Measurements from ENCODE around the gene SHC4. TPM values are rescaled to one million over a fixed set of nuclear protein-coding genes. Genes with fewer than 3 reads are reported as not detected.

Gene SHC4
- total and polyA plus RNA-seq, 9 of the 15 experiments (the other 6 are each of a cell fraction or from before 2014, with no cell fraction given) = 0.43 to 1.2 (median 0.67) TPM

DNA sequence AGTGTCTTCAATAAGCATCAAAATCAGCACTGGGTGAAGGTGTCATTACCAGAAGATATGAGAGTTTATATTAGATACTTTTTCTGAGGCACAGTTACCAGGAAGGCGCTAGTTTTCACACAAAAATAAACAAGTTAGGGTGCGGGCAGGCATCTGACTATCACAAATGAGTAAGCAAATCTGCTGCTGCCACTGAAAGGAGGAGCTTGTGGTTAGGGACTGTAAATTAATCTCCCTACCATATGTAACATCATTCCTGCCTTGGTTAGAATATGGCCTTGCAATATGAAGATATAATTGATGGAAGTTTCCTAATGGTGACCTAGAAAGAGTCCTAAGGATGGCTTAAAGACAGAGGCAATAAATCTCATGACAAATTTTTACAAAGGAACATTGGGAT, 105.3 kb downstream of the SHC4 start (continued):
- TF ChIP-seq, protein P1, sequence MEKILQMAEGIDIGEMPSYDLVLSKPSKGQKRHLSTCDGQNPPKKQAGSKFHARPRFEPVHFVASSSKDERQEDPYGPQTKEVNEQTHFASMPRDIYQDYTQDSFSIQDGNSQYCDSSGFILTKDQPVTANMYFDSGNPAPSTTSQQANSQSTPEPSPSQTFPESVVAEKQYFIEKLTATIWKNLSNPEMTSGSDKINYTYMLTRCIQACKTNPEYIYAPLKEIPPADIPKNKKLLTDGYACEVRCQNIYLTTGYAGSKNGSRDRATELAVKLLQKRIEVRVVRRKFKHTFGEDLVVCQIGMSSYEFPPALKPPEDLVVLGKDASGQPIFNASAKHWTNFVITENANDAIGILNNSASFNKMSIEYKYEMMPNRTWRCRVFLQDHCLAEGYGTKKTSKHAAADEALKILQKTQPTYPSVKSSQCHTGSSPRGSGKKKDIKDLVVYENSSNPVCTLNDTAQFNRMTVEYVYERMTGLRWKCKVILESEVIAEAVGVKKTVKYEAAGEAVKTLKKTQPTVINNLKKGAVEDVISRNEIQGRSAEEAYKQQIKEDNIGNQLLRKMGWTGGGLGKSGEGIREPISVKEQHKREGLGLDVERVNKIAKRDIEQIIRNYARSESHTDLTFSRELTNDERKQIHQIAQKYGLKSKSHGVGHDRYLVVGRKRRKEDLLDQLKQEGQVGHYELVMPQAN (IDR thresholded peaks at IDR 0.05; ENCODE audit: borderline replicate concordance) = no peak
- no peak for TF ChIP-seq SP2 (IDR thresholded peaks at IDR 0.05; ENCODE audit: extremely low read depth, low read depth, low read length, poor library complexity, severe bottlenecking)
- TF ChIP-seq ESRRA (IDR thresholded peaks at IDR 0.05; ENCODE audit: borderline replicate concordance, low read depth) = peak; percentile 85; the same call in 1 of the 2 replicates
- TF ChIP-seq TCF7L2 (IDR thresholded peaks at IDR 0.05; ENCODE audit: low read depth, low read length) = no peak
- TF ChIP-seq CEBPG (CRISPR knock-in tag; IDR thresholded peaks at IDR 0.05) = no peak
- TF ChIP-seq CEBPG (tag; conservative IDR thresholded peaks at IDR 0.05 in 1 of 2, IDR thresholded peaks at IDR 0.05 in 1 of 2) = no peak
- TF ChIP-seq GTF2A2 (tag; IDR thresholded peaks at IDR 0.05) = no peak
- TF ChIP-seq, protein P2, sequence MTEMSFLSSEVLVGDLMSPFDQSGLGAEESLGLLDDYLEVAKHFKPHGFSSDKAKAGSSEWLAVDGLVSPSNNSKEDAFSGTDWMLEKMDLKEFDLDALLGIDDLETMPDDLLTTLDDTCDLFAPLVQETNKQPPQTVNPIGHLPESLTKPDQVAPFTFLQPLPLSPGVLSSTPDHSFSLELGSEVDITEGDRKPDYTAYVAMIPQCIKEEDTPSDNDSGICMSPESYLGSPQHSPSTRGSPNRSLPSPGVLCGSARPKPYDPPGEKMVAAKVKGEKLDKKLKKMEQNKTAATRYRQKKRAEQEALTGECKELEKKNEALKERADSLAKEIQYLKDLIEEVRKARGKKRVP (CRISPR knock-in tag; IDR thresholded peaks at IDR 0.05) = no peak
- no peak for TF ChIP-seq NFIX (CRISPR knock-in tag; IDR thresholded peaks at IDR 0.05; ENCODE audit: low read depth)
- TF ChIP-seq, protein P3, sequence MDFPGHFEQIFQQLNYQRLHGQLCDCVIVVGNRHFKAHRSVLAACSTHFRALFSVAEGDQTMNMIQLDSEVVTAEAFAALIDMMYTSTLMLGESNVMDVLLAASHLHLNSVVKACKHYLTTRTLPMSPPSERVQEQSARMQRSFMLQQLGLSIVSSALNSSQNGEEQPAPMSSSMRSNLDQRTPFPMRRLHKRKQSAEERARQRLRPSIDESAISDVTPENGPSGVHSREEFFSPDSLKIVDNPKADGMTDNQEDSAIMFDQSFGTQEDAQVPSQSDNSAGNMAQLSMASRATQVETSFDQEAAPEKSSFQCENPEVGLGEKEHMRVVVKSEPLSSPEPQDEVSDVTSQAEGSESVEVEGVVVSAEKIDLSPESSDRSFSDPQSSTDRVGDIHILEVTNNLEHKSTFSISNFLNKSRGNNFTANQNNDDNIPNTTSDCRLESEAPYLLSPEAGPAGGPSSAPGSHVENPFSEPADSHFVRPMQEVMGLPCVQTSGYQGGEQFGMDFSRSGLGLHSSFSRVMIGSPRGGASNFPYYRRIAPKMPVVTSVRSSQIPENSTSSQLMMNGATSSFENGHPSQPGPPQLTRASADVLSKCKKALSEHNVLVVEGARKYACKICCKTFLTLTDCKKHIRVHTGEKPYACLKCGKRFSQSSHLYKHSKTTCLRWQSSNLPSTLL (IDR thresholded peaks at IDR 0.05) = no peak
- no peak for TF ChIP-seq ZNF165 (CRISPR knock-in tag; IDR thresholded peaks at IDR 0.05; ENCODE audit: borderline replicate concordance)
- no peak for TF ChIP-seq ZFX (CRISPR knock-in tag; IDR thresholded peaks at IDR 0.05)
- TF ChIP-seq GABPB2 (CRISPR knock-in tag; conservative IDR thresholded peaks at IDR 0.05) = no peak
- TF ChIP-seq POLR2B (IDR thresholded peaks at IDR 0.05; ENCODE audit: low read depth, partially characterized antibody) = no peak
- TF ChIP-seq LEF1 (IDR thresholded peaks at IDR 0.05) = peak; percentile 55; the same call in 1 of the 2 replicates
- TF ChIP-seq ZNF143 (CRISPR knock-in tag; IDR thresholded peaks at IDR 0.05) = no peak
- TF ChIP-seq KLF16 (IDR thresholded peaks at IDR 0.05) = no peak
- TF ChIP-seq POLR2G (IDR thresholded peaks at IDR 0.05; ENCODE audit: low read depth, low read length) = no peak
- no peak for TF ChIP-seq HDGF (IDR thresholded peaks at IDR 0.05)
- TF ChIP-seq ZNF445 (CRISPR knock-in tag; IDR thresholded peaks at IDR 0.05; ENCODE audit: low read depth) = no peak
- TF ChIP-seq POLR2A (conservative IDR thresholded peaks at IDR 0.05) = no peak
- TF ChIP-seq, protein P4, sequence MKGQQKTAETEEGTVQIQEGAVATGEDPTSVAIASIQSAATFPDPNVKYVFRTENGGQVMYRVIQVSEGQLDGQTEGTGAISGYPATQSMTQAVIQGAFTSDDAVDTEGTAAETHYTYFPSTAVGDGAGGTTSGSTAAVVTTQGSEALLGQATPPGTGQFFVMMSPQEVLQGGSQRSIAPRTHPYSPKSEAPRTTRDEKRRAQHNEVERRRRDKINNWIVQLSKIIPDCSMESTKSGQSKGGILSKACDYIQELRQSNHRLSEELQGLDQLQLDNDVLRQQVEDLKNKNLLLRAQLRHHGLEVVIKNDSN (CRISPR knock-in tag; IDR thresholded peaks at IDR 0.05) = no peak
- TF ChIP-seq, protein P5, sequence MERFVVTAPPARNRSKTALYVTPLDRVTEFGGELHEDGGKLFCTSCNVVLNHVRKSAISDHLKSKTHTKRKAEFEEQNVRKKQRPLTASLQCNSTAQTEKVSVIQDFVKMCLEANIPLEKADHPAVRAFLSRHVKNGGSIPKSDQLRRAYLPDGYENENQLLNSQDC (CRISPR knock-in tag; IDR thresholded peaks at IDR 0.05) = no peak
- TF ChIP-seq CREBBP (IDR thresholded peaks at IDR 0.05; ENCODE audit: low read depth, low read length) = no peak

Data from K562 (cell line).